GM18511 (cell line): ENCODE data around the gene NEURL1.
"Not testable (repeated sequence)": the region's sequence is repeated elsewhere in the genome, so short reads cannot be mapped to it uniquely, and the experiment has no call there.

Experiments used
- ATAC-seq: cut with Tn5 transposase; IDR thresholded peaks from one replicate; pipeline ENCODE4 v1.9.1; 2021; ENCODE audit warnings: mild to moderate bottlenecking, moderate library complexity; ENCODE audit not compliant: unreplicated experiment

The NEURL1 gene

GRCh38 chr10:103513380-103514060 lies 20.0 kb downstream of the NEURL1 start:
- ATAC-seq, result no peak

GRCh38 chr10:103514244-103514643 lies 20.7 kb downstream of the NEURL1 start:
- no peak for ATAC-seq

- no peak for ATAC-seq
These were observed 24.0 kb downstream of the NEURL1 start for GRCh38 chr10:103517234-103518085.

GRCh38 chr10:103519798-103520197 lies 26.3 kb downstream of the NEURL1 start:
- no peak for ATAC-seq

GRCh38 chr10:103522006-103522405 lies 28.5 kb downstream of the NEURL1 start:
- ATAC-seq, result not testable (repeated sequence)

- no peak for ATAC-seq
These were observed 30.2 kb downstream of the NEURL1 start for GRCh38 chr10:103523683-103524082.

GRCh38 chr10:103525901-103526300 lies 32.4 kb downstream of the NEURL1 start:
- ATAC-seq, result no peak

- not testable (repeated sequence) for ATAC-seq
These were observed 34.0 kb downstream of the NEURL1 start for GRCh38 chr10:103527476-103527875.

GRCh38 chr10:103528549-103528948 lies 35.0 kb downstream of the NEURL1 start:
- ATAC-seq, result no peak

GRCh38 chr10:103529539-103529938 lies 36.0 kb downstream of the NEURL1 start:
- ATAC-seq, result no peak

GRCh38 chr10:103533827-103534226 lies 40.3 kb downstream of the NEURL1 start:
- no peak for ATAC-seq

- no peak for ATAC-seq
These were observed 41.4 kb downstream of the NEURL1 start for GRCh38 chr10:103534621-103535498.

- ATAC-seq, result no peak
These were observed 42.1 kb downstream of the NEURL1 start for GRCh38 chr10:103535595-103535994.

- no peak for ATAC-seq
These were observed 46.2 kb downstream of the NEURL1 start for GRCh38 chr10:103539751-103540150.

- no peak for ATAC-seq
These were observed 47.2 kb downstream of the NEURL1 start for GRCh38 chr10:103540722-103541121.

- ATAC-seq, result no peak
These were observed 48.1 kb downstream of the NEURL1 start for GRCh38 chr10:103541616-103542015.

GRCh38 chr10:103542764-103543616 lies 49.5 kb downstream of the NEURL1 start:
- ATAC-seq, result peak; percentile 58

- ATAC-seq, result no peak
These were observed 50.4 kb downstream of the NEURL1 start for GRCh38 chr10:103543617-103544525.

- ATAC-seq, result no peak
These were observed 51.3 kb downstream of the NEURL1 start for GRCh38 chr10:103544657-103545310.
